HEK293 (cell line): Measurements from ENCODE around the gene PDE4D.

Experiments
- CTCF ChIP-seq: fragments of 450-650 bp; formaldehyde crosslinking; IDR thresholded peaks from 2 replicates; pipeline ENCODE4 v1.5.1; 2016; ENCODE audit warnings: missing biosample characterization, missing genetic modification characterization
- ZBTB17 ChIP-seq: fragments of 450-650 bp; formaldehyde crosslinking; IDR thresholded peaks from 2 replicates; pipeline ENCODE4 v1.5.1; 2016; ENCODE audit warnings: missing biosample characterization, missing genetic modification characterization
- ZNF398 ChIP-seq: fragments of 450-650 bp; formaldehyde crosslinking; IDR thresholded peaks from 2 replicates; pipeline ENCODE4 v1.5.1; 2017; ENCODE audit warnings: missing biosample characterization, missing genetic modification characterization
- ZNF416 ChIP-seq: fragments of 450-650 bp; formaldehyde crosslinking; IDR thresholded peaks from 2 replicates; pipeline ENCODE4 v1.5.1; 2016; ENCODE audit warnings: missing biosample characterization, missing genetic modification characterization
- ZSCAN18 ChIP-seq: fragments of 450-650 bp; formaldehyde crosslinking; IDR thresholded peaks from 2 replicates; pipeline ENCODE4 v1.5.1; 2016; ENCODE audit warnings: missing biosample characterization, missing genetic modification characterization
- ZSCAN30 ChIP-seq: fragments of 450-650 bp; IDR thresholded peaks from 2 replicates; pipeline ENCODE4 v1.5.1; 2018; ENCODE audit warnings: missing biosample characterization, mild to moderate bottlenecking, missing genetic modification characterization, moderate library complexity
- TF ChIP-seq, protein P1 (sequence below): sonication (generic); formaldehyde crosslinking; IDR thresholded peaks from 2 replicates; pipeline ENCODE4 v1.8.1; 2022; ENCODE audit warnings: mild to moderate bottlenecking, moderate library complexity, missing genetic modification reagents

DNA sequence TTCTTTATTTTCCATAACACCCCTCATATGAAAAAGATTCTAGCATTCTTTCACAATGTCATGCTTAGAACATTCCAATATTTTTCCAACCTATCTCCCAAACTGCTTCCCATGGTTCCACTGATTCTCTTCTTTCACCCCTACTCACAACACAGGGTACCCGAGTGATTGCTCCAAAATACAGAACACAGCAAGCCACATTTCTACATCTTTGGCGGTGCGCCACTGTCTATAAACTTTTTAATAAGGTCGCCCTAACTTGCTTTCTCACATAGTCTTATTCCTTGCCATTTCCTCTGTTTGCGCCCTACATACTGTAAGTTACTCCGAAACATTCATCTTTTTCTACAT, 793.6 kb downstream of the PDE4D start:
- no peak for TF ChIP-seq ZSCAN18 (tag by site-specific recombination)
- TF ChIP-seq, protein P1, sequence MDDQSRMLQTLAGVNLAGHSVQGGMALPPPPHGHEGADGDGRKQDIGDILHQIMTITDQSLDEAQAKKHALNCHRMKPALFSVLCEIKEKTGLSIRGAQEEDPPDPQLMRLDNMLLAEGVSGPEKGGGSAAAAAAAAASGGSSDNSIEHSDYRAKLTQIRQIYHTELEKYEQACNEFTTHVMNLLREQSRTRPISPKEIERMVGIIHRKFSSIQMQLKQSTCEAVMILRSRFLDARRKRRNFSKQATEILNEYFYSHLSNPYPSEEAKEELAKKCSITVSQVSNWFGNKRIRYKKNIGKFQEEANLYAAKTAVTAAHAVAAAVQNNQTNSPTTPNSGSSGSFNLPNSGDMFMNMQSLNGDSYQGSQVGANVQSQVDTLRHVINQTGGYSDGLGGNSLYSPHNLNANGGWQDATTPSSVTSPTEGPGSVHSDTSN (CRISPR knock-in tag), result no peak
- no peak for TF ChIP-seq CTCF (tag by site-specific recombination)
- no peak for TF ChIP-seq ZNF398 (tag by site-specific recombination)
- TF ChIP-seq ZBTB17 (tag by site-specific recombination), result no peak
- TF ChIP-seq ZSCAN30 (tag by site-specific recombination), result no peak
- TF ChIP-seq ZNF416, result no peak
